Endothelial cell of umbilical vein (primary cell): ENCODE measurements around the gene STAT4. TPM values are rescaled to one million over a fixed set of nuclear protein-coding genes. Genes with fewer than 3 reads are reported as not detected.
A peak's percentile ranks its signal among the peaks of the same experiment; 100 is the strongest.

Experiments used
- BruUV-seq: library from RNA; stranded (reverse); fragments of 400-500 nt; replicated peaks from 2 replicates; lab custom pipeline; 2021; lab: Mats Ljungman, UMichigan
- CTCF ChIA-PET: fragments of 300-600, 350-600 bp; sonication (Branson Sonifier 250); formaldehyde crosslinking; loops from one replicate; lab custom pipeline; 2021; ENCODE audit warnings: antibody characterized with exemption, inconsistent platforms; lab: Charles Lee
- POLR2A ChIA-PET: fragments of 300-600, 350-600 bp; sonication (Branson Sonifier 250); formaldehyde crosslinking; loops from one replicate; lab custom pipeline; 2021; ENCODE audit warnings: antibody characterized with exemption, inconsistent platforms; lab: Charles Lee
- DNase-seq: peaks from one replicate; pipeline ENCODE4 v3.0.0-alpha.2; 2011; ENCODE audit warnings: low read depth, low spot score
- FAIRE-seq: peaks from 2 replicates; lab custom pipeline; 2011; peaks lifted over from hg19 to GRCh38; lab: Jason Lieb, UNC
- H2AFZ ChIP-seq: 2 replicates; pipeline ENCODE4 v1.6.0; 2012; ENCODE audit warnings: low read depth, low read length, control low read depth, inconsistent platforms
- H3K27ac ChIP-seq: 2 replicates; pipeline ENCODE4 v1.5.1; 2011; ENCODE audit warnings: low read depth, mild to moderate bottlenecking, control low read depth, low read length, moderate library complexity; ENCODE audit not compliant: insufficient read depth
- H3K27me3 ChIP-seq, 2 experiments: 2 replicates each; pipeline versions ENCODE4 v1.6.0 to v1.6.1; 2011; ENCODE audit warnings: low read length in 2 of 2, mixed read lengths in 1 of 2; ENCODE audit not compliant: control insufficient read depth in 2 of 2, insufficient read depth in 2 of 2
- H3K36me3 ChIP-seq, 2 experiments: 2 replicates in 1 of 2; 3 replicates in 1 of 2; pipeline ENCODE4 v1.5.1; 2011; ENCODE audit warnings: low read length in 2 of 2, mild to moderate bottlenecking in 1 of 2, moderate library complexity in 1 of 2; ENCODE audit not compliant: control insufficient read depth in 2 of 2, insufficient read depth in 2 of 2; ENCODE audit errors: extremely low read depth in 1 of 2
- H3K4me1 ChIP-seq: 3 replicates; pipeline ENCODE4 v1.5.1; 2011; ENCODE audit warnings: mild to moderate bottlenecking, low read length; ENCODE audit not compliant: control insufficient read depth, insufficient read depth; ENCODE audit errors: extremely low read depth
- H3K4me2 ChIP-seq: 2 replicates; pipeline ENCODE4 v1.6.1; 2011; ENCODE audit warnings: low read length, control low read depth, mixed read lengths; ENCODE audit not compliant: insufficient read depth
- H3K4me3 ChIP-seq, 3 experiments: fragments of 200-600 bp in 1 of 3; sonication (generic), shearing (Covaris generic) in 1 of 3; replicated peaks in 1 of 3; 2 replicates each; pipeline ENCODE4 v1.5.1; 2011 to 2016; ENCODE audit warnings: control low read depth in 3 of 3, low read length in 3 of 3, mild to moderate bottlenecking in 2 of 3, inconsistent platforms in 1 of 3, low read depth in 1 of 3, moderate library complexity in 1 of 3; ENCODE audit not compliant: insufficient read depth in 1 of 3
- H3K79me2 ChIP-seq: 2 replicates; pipeline ENCODE4 v1.6.0; 2012; ENCODE audit warnings: low read length, inconsistent platforms; ENCODE audit not compliant: control insufficient read depth, insufficient read depth
- H3K9ac ChIP-seq: replicated peaks from 2 replicates; pipeline ENCODE3; 2011; ENCODE audit warnings: low read length, control low read depth; ENCODE audit not compliant: insufficient read depth; ENCODE audit errors: extremely low read depth
- H3K9me1 ChIP-seq: replicated peaks from 3 replicates; pipeline ENCODE4 v1.6.0; 2011; ENCODE audit warnings: mild to moderate bottlenecking, low read length; ENCODE audit not compliant: control insufficient read depth, insufficient read depth; ENCODE audit errors: extremely low read depth
- H3K9me3 ChIP-seq: replicated peaks from 2 replicates; pipeline ENCODE4 v1.5.1; 2012; ENCODE audit warnings: low read length, inconsistent platforms; ENCODE audit not compliant: control insufficient read depth, insufficient read depth
- H4K20me1 ChIP-seq: replicated peaks from 2 replicates; pipeline ENCODE3; 2011; ENCODE audit warnings: mild to moderate bottlenecking, low read length; ENCODE audit not compliant: control insufficient read depth, insufficient read depth; ENCODE audit errors: extremely low read depth
- CTCF ChIP-seq, 2 donors: IDR thresholded peaks; 1 replicate in 1 of 2; 2 replicates in 1 of 2; pipeline ENCODE4 v1.5.1; 2011; ENCODE audit warnings: low read length in 2 of 2, mild to moderate bottlenecking in 2 of 2, moderate library complexity in 2 of 2, control low read depth in 1 of 2, inconsistent platforms in 1 of 2, low read depth in 1 of 2; ENCODE audit not compliant: insufficient read depth in 1 of 2; ENCODE audit errors: extremely low read depth in 1 of 2
- EZH2 ChIP-seq: IDR thresholded peaks from 2 replicates; pipeline ENCODE4 v1.6.1; 2012; ENCODE audit warnings: borderline replicate concordance, low read depth, mild to moderate bottlenecking, moderate library complexity, low read length, inconsistent platforms; ENCODE audit not compliant: severe bottlenecking
- FOS ChIP-seq: IDR thresholded peaks from 2 replicates; pipeline ENCODE4 v1.6.1; 2011; ENCODE audit warnings: mild to moderate bottlenecking, low read length, moderate library complexity, borderline replicate concordance; ENCODE audit not compliant: insufficient read depth
- GATA2 ChIP-seq: IDR thresholded peaks from 2 replicates; pipeline ENCODE4 v1.7.0; 2011; ENCODE audit warnings: low read depth, mild to moderate bottlenecking, moderate library complexity, mixed read lengths, low read length; ENCODE audit not compliant: insufficient read length, insufficient read depth
- JUN ChIP-seq: IDR thresholded peaks from 2 replicates; pipeline ENCODE4 v1.6.1; 2011; ENCODE audit warnings: borderline replicate concordance, low read depth; ENCODE audit not compliant: insufficient read length, insufficient read depth
- MAX ChIP-seq: IDR thresholded peaks from 2 replicates; pipeline ENCODE4 v1.6.1; 2011; ENCODE audit not compliant: insufficient read depth, insufficient read length
- MYC ChIP-seq: IDR thresholded peaks from one replicate; pipeline ENCODE4 v1.6.1; 2011; ENCODE audit warnings: mild to moderate bottlenecking, low read depth, low read length
- POLR2A ChIP-seq: IDR thresholded peaks from 2 replicates; pipeline ENCODE4 v1.6.1; 2012; ENCODE audit warnings: low read depth, mild to moderate bottlenecking, control low read depth, low read length
- POLR2AphosphoS5 ChIP-seq: IDR thresholded peaks from 2 replicates; pipeline ENCODE4 v1.6.1; 2012; ENCODE audit warnings: low read depth, mild to moderate bottlenecking, control low read depth, low read length, moderate library complexity; ENCODE audit not compliant: insufficient read depth
- dilution Hi-C: fragments of 300-500 bp; cut with MboI; formaldehyde crosslinking; loops from one replicate; pipeline ENCODE4 v1.15.0; 2019; ENCODE audit warnings: low sequenced_read_pairs; ENCODE audit not compliant: extremely low pct_ligation_motif_present
- intact Hi-C: fragments of 100-400 bp; cut with micrococcal nuclease; formaldehyde crosslinking; loops from one replicate; pipeline ENCODE4 v1.10.0; 2022
- polyA plus RNA-seq, 4 experiments: library from polyadenylated mRNA; depleted of rRNA in 3 of 4; stranded (reverse) in 3 of 4; unstranded in 1 of 4; fragments of >200 nt; gene quantifications; 2 replicates each; pipeline versions ENCODE4 v1.2.1 to v1.2.3, GENCODE V29; 2011 to 2012; ENCODE audit warnings: missing spikeins in 1 of 4
- total RNA-seq: library from RNA; stranded (reverse); gene quantifications from 2 replicates; pipeline ENCODE4 v1.2.3, GENCODE V29; 2021

Gene STAT4
- total and polyA plus RNA-seq, 2 donors (not counting 3 experiments of a cell fraction or from before 2014, with no cell fraction given) = 0.46 to 1.2 TPM

- Histone ChIP-seq H3K4me2 (no peak overlapping the region), H3K9ac (no peak overlapping the region), H4K20me1 (no peaks in the 10 kb centered on the region), H2AFZ (no peak overlapping the region), H3K27ac (no peak overlapping the region), H3K4me3 (no peak overlapping the region), H3K79me2 (no peaks in the 10 kb centered on the region), H3K36me3 (peaks cover 28 to 57% of the 10 kb centered on the region in 2 experiments), H3K4me1 (no peaks in the 10 kb centered on the region), H3K9me3 (no peaks in the 10 kb centered on the region), H3K27me3 (no peaks in the 10 kb centered on the region), H3K9me1 (no peaks in the 10 kb centered on the region)
- CTCF ChIA-PET = interaction anchor here (1.1 kb wide), 1 partner anchor 13 kb away, joined by 3 read pairs; no protein-coding TSS in a partner anchor
- dilution Hi-C loops (no loop called here), intact Hi-C loops (no loop called here)
- DNase-seq (no peak), FAIRE-seq (peak; percentile 12)
- BruUV-seq = no TSS peak
- TF ChIP-seq CTCF (IDR thresholded peaks at IDR 0.05; ENCODE audit: extremely low read depth in 1 of 2, insufficient read depth in 1 of 2, low read depth in 1 of 2, low read length in 2 of 2) = no peak
- no peak for TF ChIP-seq JUN
- TF ChIP-seq EZH2 = no peak
- no peak for TF ChIP-seq GATA2
- TF ChIP-seq POLR2A = no peak
- no peak for TF ChIP-seq MAX
- TF ChIP-seq FOS = no peak
- no peak for TF ChIP-seq POLR2AphosphoS5
- TF ChIP-seq MYC = no peak
- POLR2A ChIA-PET = no interaction called here
Observed at GRCh38 chr2:190993292-190993643, 157.5 kb downstream of the STAT4 start.
